Measurements from ENCODE around the gene ANAPC4.

DNA sequence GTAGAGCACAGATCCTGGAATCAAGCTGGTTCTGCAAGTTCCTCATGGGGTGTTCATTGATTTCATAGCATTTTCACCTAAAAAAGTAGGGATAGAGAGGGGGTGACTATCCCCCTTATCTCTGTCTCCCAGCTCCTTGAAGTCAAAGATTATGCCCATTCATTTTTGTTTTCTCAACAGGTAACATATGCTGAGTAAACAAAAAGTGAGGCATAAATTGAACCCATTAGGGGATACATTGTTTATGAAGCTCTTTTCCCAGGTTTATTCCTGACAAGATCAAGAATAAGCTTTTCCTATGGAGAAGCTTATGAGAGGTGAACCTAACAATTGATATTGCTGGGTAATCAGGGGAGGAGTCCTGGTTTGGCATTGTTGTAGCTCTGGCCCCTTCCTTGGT lies 9.2 kb upstream of the ANAPC4 start:
- TF ChIP-seq, protein P1, sequence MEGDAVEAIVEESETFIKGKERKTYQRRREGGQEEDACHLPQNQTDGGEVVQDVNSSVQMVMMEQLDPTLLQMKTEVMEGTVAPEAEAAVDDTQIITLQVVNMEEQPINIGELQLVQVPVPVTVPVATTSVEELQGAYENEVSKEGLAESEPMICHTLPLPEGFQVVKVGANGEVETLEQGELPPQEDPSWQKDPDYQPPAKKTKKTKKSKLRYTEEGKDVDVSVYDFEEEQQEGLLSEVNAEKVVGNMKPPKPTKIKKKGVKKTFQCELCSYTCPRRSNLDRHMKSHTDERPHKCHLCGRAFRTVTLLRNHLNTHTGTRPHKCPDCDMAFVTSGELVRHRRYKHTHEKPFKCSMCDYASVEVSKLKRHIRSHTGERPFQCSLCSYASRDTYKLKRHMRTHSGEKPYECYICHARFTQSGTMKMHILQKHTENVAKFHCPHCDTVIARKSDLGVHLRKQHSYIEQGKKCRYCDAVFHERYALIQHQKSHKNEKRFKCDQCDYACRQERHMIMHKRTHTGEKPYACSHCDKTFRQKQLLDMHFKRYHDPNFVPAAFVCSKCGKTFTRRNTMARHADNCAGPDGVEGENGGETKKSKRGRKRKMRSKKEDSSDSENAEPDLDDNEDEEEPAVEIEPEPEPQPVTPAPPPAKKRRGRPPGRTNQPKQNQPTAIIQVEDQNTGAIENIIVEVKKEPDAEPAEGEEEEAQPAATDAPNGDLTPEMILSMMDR (IDR thresholded peaks at IDR 0.05): no peak
- TF ChIP-seq POLR2A (IDR thresholded peaks at IDR 0.05): no peak
